Lower leg skin (tissue), 3 donors: ENCODE measurements around the gene SDCBP2.

Source experiments
- POLR2A ChIP-seq, 2 donors: fragments of 450-650 bp; IDR thresholded peaks; one replicate each; pipeline ENCODE4 v1.6.1; 2016 to 2017; ENCODE audit warnings: antibody characterized with exemption in 2 of 2, mild to moderate bottlenecking in 1 of 2, moderate library complexity in 1 of 2
- TF ChIP-seq, protein P1 (sequence below), 3 donors: fragments of 450-650 bp; IDR thresholded peaks; one replicate each; pipeline ENCODE4 v1.5.1; 2016; ENCODE audit warnings: antibody characterized with exemption in 3 of 3, mild to moderate bottlenecking in 3 of 3, moderate library complexity in 2 of 3

DNA sequence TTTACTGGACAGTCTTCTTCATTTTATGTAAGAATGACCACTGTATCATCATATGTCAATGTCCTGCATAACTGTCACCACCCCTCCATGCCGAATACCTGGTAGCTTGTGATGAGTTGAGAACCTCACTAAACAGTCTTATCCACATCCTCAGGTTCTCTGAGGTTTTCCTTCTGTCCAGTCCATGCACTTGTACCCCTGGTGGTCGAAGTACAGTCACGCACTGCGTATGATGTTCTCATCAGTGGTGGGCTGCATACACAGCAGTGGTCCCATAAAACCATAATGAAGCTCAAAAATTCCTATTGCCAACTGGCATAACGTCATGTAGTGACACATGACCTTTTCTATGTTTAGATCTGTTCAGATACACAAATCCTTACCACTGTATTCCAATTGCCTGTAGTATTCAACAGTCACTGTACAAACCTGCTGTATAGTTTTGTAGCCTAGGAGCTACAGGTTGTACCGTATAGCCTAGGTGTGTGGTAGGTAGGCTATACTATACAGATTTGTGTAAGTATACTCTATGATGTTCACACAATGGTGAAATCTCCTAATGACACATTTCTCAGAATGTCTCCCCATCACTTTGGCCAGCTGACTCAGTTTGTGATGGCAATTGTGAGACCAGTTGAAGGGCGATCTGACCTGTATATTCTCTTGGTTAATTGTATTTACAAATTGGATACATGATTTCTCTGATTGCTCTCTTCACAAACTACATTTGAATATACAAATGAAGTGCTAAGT is 31.3 kb upstream of the SDCBP2 start:
- TF ChIP-seq, protein P1, sequence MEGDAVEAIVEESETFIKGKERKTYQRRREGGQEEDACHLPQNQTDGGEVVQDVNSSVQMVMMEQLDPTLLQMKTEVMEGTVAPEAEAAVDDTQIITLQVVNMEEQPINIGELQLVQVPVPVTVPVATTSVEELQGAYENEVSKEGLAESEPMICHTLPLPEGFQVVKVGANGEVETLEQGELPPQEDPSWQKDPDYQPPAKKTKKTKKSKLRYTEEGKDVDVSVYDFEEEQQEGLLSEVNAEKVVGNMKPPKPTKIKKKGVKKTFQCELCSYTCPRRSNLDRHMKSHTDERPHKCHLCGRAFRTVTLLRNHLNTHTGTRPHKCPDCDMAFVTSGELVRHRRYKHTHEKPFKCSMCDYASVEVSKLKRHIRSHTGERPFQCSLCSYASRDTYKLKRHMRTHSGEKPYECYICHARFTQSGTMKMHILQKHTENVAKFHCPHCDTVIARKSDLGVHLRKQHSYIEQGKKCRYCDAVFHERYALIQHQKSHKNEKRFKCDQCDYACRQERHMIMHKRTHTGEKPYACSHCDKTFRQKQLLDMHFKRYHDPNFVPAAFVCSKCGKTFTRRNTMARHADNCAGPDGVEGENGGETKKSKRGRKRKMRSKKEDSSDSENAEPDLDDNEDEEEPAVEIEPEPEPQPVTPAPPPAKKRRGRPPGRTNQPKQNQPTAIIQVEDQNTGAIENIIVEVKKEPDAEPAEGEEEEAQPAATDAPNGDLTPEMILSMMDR (IDR thresholded peaks at IDR 0.05) = no peak
- no peak for TF ChIP-seq POLR2A (IDR thresholded peaks at IDR 0.05)
